Gastroesophageal sphincter (tissue), 3 donors: ENCODE results near the gene ZCCHC7.

Experiments
- EP300 ChIP-seq: sonication (generic); formaldehyde crosslinking; IDR thresholded peaks from one replicate; pipeline ENCODE4 v1.6.1; 2017; ENCODE audit warnings: antibody characterized with exemption, mild to moderate bottlenecking
- TF ChIP-seq, protein P1 (sequence below), 4 experiments: fragments of 200-600 bp in 2 of 4; fragments of 450-650 bp in 2 of 4; sonication (generic) in 1 of 4; IDR thresholded peaks; one replicate each; pipeline ENCODE4 v1.5.1; 2017 to 2019; ENCODE audit warnings: antibody characterized with exemption in 4 of 4, mild to moderate bottlenecking in 2 of 4, moderate library complexity in 2 of 4

DNA sequence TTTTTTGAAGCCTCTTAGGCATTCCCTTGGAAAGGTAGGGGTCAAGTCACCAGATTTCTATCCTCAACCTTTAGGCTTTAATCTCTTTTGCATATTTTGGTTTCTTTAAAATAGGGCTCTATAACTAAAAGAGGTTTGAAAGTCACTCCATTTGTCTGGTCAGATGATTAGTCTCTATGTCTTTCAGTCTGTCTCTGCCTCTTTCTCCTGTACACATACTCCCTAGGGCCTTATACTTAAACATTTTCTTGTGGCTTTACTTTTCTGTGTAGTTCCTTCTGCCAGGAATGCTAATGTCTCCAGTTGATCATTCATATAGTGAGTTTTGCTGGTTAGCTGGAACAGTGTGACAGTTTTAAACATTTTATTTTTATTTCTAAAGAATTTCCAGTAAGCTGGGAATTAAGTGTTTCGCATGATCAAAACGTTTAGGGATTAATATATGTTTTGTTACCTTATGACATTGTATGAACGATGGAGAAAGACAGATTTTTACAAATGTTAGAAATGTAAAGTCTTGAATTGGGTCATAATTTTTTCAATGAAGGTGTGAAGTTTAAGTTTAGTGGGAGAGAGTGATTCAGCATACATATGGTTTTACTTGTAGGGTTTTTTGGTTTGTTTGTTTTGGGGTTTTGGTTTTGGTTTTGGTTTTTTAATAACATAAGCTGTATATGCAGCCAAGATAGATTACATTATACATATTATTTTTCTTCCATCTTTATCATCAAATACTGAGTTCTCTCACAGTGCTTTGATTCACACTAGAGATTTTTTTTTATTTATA, 90.6 kb downstream of the ZCCHC7 start:
- TF ChIP-seq, protein P1, sequence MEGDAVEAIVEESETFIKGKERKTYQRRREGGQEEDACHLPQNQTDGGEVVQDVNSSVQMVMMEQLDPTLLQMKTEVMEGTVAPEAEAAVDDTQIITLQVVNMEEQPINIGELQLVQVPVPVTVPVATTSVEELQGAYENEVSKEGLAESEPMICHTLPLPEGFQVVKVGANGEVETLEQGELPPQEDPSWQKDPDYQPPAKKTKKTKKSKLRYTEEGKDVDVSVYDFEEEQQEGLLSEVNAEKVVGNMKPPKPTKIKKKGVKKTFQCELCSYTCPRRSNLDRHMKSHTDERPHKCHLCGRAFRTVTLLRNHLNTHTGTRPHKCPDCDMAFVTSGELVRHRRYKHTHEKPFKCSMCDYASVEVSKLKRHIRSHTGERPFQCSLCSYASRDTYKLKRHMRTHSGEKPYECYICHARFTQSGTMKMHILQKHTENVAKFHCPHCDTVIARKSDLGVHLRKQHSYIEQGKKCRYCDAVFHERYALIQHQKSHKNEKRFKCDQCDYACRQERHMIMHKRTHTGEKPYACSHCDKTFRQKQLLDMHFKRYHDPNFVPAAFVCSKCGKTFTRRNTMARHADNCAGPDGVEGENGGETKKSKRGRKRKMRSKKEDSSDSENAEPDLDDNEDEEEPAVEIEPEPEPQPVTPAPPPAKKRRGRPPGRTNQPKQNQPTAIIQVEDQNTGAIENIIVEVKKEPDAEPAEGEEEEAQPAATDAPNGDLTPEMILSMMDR (IDR thresholded peaks at IDR 0.05): no peak
- TF ChIP-seq EP300: no peak
